Measurements from ENCODE around the gene NENF. TPM values are rescaled to one million over a fixed set of nuclear protein-coding genes. Genes with fewer than 3 reads are reported as not detected.

Gene NENF
- total RNA-seq, 2 experiments from 2014 or later: 41.5 to 42.1 TPM

DNA sequence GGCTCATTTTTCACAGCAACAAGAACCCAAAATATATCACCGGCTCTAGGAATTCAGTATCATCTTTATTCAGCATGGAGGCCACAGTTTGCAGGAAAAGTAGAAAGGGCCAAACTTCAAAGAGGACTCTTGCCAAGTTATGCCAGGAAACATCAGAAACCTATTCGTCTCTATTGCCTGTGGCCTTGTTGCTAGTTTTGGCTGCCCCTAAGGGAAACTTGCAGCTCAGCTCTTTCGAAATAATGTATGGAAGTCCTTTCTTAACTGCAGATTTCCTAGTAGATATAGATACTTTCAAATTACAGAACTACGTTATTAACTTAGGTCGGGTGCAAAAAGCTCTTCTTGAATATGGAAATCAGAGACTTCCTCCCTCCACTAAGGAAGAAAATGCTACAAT, 4.2 kb upstream of the NENF start:
- CTCF ChIA-PET: interaction anchor here (1.6 kb wide), 1 partner anchor 27 kb away, joined by 4 read pairs; no protein-coding TSS in a partner anchor
- POLR2A ChIA-PET: no interaction called here

DNA sequence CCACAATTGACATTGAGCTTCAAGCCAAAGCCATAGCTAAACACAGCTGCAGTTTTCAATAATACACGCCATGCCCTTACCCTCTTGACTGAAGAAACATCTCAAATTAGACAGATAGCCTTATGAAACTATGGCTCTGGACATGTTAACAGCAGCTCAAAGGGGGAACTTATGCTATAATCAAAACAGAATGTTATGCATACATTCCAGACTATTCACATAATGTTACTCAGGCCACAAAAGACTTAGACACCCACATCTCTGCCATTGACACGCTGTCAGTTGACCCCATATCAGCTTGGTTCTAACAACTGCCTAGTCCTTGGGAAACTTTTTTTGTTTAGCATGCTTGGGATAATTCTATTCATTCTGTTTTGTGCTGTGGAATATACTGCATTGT, 2.3 kb upstream of the NENF start:
- CTCF ChIA-PET: interaction anchor here (1.8 kb wide), 1 partner anchor 25 kb away, joined by 6 read pairs; no protein-coding TSS in a partner anchor
- POLR2A ChIA-PET: interaction anchor here (1.6 kb wide), 1 partner anchor 16 kb away, joined by 5 read pairs; the partner anchor contains the start of gene PACC1

DNA sequence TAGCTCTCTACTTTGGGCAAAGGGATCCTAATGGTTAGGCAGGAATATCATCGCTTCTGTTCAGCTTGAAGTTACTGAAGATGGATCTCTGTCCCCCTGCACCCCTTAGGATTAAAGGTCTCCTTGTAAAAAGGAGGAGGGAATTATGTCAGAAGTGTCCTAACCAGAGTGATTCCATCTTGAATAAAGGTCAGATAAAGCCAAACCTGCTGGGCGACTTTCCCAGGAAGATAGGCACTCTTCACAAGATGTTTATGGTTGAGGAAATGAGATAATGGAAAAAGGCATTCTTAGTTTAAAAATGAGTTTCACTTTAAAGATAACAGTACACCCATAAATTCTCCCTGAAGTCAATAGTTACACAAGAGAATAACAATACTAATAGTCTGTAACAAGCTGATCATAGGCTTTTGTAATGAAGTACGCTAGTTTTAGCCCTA, 1.7 kb upstream of the NENF start:
- ChIA-PET CTCF (interaction anchor here (1.8 kb wide), 1 partner anchor 25 kb away, joined by 6 read pairs; no protein-coding TSS in a partner anchor), POLR2A (no interaction called here)

DNA sequence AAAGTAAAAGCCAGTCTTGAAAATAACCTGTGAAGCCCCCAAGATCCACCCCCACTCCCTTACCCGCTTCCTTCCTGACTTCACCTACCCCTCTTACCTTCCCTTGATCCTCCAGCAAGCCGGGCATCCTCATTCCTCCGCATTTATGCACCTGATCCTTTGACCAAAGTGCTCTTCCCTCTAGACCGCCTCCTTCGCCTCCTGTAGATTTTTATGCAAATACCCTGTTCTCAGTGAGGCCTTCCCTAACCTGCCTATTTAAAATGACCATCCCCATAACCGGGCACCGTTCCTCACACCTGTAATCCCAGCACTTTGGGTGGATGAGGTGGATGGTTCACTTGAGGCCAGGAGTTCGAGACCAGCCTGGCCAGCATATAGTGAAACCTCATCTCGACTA, 1.1 kb upstream of the NENF start:
- ChIA-PET POLR2A (no interaction called here), CTCF (interaction anchor here (0.6 to 1.7 kb wide), 2 partner anchors 23 to 935 kb away, joined by 3 to 5 read pairs; no protein-coding TSS in a partner anchor)

DNA sequence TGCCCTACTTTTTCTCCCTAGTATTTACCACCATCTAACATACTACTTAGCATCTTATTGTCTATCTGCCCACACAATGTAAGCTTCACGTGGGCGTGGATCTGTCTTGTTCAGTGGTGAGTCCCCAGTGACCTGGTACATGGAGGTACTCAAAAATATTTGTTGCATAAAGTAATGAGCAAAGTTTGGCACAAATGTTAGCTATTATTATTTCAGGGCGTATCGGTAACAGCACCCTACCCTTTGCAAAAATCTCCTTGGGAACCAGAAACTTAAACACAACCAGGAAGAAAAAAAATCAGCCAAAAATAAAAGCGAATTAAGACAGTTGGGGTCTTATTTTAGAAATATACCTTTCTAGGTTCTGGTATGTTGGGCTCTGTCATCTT, 454 bp upstream of the NENF start:
- CTCF ChIA-PET: interaction anchor here (0.6 to 1.7 kb wide), 5 partner anchors 13 to 935 kb away, joined by 3 to 5 read pairs (median 3); no protein-coding TSS in a partner anchor
- POLR2A ChIA-PET: interaction anchor here (1.1 kb wide), 1 partner anchor 23 kb away, joined by 3 read pairs; no protein-coding TSS in a partner anchor

DNA sequence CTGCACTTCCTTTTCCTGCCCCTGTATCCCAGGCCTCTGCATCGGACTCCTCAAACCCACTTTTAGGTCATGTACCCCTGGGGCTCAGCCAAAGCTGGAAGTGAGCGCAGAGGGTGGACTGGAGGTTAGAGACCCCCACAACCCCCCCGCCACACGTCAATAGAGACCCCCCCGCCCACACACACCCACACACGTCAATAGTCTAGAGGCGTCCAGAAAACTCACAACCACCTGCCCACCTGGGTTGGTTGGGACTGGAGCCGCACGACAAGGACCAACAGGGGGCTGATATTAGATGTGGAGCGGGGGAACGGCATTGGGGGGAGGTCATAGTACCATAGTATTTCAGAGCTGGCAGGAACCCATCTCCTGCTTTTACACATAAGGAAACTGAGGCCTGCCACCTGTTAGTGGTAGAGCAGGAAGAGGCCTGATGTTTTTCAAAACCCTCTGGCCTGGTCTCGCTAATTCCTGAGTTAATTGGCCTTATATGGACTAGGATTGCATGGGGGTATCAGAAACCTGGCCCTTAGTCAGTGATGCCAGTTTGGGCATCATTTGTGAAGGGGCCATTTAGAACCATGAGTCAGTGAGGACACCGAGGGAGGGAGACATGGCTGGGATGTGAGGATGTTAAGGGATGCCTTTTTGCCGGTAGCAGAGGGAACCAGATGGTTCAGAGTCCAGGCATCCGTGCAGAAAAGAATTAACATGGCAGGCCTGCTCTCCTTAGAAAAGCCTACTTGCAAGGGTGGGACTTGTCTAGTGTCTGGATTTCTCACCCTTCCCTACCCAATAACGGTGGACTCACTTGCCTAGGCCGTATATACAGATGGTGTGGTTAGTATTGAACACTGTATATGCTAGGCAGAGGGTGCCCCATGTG, 1.1 kb downstream of the NENF start:
- CTCF ChIA-PET: interaction anchor here (1.7 kb wide), 1 partner anchor 21 kb away, joined by 5 read pairs; no protein-coding TSS in a partner anchor
- POLR2A ChIA-PET: interaction anchor here (0.7 to 1.1 kb wide), 3 partner anchors 19 to 175 kb away, joined by 3 read pairs; partner anchors contain the start of genes ATF3 and PACC1

DNA sequence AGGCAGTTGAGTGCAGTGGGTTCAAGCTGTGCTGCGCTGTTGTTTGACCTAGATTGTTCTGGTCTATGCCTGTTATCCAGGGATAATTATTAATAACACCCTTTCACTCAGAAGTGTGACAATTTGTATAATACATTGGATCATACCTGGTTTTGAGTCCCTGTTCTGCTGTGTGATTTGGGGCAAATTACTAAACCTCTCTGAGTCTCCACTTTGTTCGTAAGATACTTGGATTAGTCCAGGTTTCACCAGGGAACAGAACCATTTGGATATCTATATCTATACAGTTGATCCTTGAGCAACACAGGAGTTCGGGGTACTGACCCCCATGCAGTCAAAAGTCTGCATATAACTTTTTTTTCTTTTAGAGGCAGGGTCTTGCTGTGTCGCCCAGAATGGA, 2.3 kb downstream of the NENF start:
- ChIA-PET POLR2A (no interaction called here), CTCF (no interaction called here)

DNA sequence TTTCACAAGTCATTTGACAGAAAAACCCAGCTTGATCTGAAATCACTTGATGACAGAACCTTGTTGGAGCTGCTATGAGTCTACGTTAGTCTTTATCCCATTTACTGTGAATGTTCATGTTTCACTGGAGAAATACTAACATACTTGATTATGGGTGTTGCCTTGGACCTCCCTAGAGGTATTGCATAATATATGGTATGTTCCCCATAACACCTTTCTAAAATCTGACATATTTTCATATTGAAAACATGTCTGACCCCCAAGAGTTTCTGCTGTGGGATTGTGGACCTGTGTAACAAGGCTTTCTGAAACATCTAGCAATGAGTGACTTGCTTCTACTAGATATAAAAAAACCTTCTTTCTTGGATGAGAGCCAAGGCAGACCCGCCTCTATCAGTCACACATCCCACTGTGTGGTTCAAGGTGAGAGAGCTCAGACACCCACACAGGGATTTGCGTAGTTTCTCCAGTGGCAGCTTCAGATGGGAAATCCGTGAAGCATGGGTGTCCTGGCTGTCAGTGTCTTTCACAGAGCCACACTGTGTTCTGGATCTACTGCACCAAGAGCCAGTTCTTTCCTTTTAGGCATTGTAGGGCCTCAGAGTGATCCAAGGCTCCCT, 4.6 kb downstream of the NENF start:
- POLR2A ChIA-PET: no interaction called here
- CTCF ChIA-PET: no interaction called here

DNA sequence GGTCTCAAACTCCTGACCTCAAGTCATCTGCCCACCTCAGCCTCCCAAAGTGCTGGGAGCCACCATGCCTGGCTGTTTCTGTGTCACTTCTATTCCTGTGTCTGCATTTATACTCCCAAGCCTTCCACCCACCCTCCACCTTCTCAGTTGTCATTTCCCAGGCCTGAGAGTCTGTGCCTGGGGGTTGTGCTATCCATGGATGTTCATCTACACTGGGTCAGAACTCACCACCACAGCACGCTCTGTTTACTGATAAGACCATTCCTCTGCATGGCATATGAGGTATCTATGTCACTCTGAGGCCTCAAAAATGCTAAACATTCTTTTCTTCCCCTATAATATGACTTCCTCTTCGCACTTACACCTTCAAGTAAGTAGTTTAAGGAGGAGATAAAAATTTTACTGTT, 6.1 kb downstream of the NENF start:
- ChIA-PET CTCF (no interaction called here), POLR2A (no interaction called here)

DNA sequence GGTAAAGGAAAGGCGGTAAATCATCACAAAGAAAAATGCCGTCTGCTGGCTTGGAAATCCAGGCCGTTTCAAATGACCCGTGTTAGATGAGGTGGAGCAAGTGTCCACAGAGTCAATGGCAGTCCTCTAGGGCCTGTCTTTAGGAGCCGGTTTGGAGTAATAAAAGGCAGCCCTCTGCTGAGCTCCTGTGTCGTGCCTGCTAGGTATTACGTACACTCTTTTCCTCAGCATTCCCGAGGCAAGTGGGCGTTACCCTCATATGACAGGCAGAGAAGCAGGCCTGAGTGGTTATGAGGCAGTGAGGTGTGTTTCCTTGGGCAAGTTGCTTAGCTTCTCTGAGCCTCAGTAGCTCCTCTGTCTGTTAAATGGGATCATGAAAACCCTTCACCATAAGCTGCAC, 7.7 kb downstream of the NENF start:
- POLR2A ChIA-PET: no interaction called here
- CTCF ChIA-PET: interaction anchor here (0.7 to 1.6 kb wide), 3 partner anchors 15 to 72 kb away, joined by 3 to 9 read pairs (median 3); no protein-coding TSS in a partner anchor

DNA sequence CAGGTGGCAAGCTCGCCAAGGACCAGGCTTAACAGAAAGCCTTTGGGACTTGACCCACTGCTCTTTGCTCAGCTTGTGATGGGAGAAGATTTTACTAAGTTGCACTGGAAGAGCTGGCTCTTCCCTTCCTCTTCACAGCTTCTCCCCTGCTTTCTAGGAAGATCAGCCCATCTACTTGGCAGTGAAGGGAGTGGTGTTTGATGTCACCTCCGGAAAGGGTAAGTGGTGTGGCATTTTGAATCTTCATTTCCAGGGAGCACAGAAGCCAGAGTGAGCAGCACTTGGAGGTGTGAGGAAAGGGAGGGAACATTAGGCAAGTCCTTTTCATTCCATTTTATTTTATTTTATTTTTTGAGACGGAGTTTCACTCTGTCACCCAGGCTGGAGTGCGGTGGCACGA, 9.7 kb downstream of the NENF start:
- ChIA-PET POLR2A (no interaction called here), CTCF (interaction anchor here (0.6 kb wide), 1 partner anchor 12 kb away, joined by 4 read pairs; no protein-coding TSS in a partner anchor)

DNA sequence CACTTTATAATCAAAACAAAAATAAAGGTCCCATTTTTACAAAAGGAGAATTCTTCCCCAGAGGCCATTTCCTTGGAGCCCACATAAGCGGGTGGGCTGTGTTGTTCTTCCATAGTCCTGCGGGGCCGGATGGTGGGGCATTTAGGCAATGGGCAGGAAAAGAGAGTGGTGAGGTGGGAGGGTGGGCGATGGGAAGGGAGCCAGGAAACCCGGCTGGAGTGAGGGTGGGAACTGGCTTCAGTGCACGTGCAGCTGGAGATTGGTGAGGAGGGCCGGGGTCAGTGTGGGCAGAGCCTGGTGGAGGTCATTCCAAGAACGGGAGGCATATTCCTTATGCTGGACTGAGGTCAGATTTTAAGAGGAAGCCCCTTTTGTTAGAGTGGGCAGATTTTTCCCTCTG, 13.6 kb downstream of the NENF start:
- ChIA-PET CTCF (interaction anchor here (1.4 kb wide), 1 partner anchor 10 kb away, joined by 4 read pairs; no protein-coding TSS in a partner anchor), POLR2A (no interaction called here)

DNA sequence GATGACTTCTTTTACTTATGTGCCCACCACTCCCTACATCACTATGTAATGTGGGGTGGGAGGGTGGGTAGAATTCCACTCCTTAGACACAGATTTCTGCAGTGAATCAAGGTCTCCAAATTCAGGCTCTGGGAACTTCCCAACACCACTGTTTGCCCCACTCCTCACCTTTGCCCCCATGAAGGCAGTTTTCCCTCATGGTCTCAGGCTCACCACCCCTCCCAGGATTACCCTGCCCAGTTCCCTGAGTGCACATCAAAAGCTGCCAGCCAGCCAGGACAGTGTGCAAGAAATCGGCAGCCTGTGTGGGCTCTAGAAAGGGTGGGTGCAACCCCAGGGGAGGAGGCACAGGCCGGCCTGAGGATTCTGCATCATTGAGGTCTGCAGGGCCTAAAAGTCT, 14.8 kb downstream of the NENF start:
- POLR2A ChIA-PET: no interaction called here
- CTCF ChIA-PET: interaction anchor here (1.4 kb wide), 1 partner anchor 9 kb away, joined by 4 read pairs; no protein-coding TSS in a partner anchor

DNA sequence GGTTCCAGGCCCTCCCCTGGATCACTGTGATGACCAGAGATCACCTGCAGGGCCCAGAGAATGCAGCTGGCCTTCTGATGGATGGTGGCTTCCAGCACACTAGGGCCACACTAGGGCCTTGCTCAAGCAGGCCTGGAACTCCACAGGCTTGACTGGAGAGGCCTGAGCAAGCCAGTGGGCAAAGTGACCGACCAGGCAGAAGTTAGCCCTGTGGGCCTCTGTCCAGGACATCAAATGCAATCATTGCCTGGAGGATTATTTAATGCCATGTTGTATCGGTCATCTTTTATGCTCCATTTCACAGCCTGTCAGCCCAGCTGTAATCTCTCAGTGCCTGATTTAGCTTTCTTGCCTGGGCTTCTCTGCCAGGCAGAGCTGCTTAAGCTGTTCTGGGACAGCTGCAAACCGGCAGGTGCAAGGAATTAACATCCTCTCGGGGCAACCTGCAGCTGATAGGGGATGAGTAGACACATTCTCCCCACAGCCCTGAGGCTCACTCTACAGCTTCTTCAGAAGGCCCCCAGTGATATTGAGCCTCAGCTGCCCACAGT, 17.7 kb downstream of the NENF start:
- ChIA-PET CTCF (interaction anchor here (1.1 kb wide), 1 partner anchor 10 kb away, joined by 3 read pairs; no protein-coding TSS in a partner anchor), POLR2A (no interaction called here)

DNA sequence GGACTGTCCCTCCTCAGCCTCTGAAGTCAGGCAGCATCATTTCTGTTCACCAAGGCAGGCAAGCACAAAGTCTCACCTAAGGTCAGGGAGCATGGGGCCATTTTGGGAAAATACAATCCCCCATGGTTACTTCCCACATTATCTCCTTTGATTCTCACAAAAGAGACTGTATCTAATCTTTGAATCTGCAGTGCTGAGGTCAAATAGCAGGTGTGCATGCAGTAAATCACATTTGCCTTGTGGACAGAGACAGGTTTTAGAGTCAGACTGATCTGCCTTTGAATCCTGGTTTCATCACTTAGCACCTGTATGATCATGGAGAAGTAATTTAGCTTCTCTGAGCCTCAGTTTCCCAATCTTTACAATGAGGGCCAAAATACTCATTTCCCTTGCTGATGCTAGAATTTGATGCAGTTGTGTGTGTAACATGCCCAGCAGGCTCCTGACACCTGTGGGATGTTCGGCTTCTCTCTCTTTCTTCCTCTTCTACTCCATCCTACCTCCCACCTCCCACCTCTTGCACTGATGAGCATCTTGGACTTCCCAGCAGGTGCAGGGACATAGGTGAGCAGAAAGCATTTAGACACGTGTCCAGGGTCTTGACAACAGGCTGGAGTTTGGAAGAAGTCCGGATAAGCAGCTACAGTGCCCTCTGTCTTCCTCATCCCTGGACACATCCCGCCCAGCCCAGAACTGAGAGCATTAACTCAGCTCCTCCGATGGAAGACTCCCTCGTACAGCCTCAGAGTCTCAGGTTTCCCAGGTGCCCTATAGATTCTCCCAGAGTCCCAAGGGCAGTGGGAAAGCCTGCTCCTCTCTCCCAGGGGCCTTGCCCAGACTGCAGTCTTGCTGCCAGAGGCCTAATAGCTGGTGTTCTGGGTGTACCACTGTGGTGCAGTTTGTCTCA, 18.9 kb downstream of the NENF start:
- POLR2A ChIA-PET: no interaction called here
- CTCF ChIA-PET: interaction anchor here (1.1 kb wide), 1 partner anchor 8 kb away, joined by 3 read pairs; no protein-coding TSS in a partner anchor

DNA sequence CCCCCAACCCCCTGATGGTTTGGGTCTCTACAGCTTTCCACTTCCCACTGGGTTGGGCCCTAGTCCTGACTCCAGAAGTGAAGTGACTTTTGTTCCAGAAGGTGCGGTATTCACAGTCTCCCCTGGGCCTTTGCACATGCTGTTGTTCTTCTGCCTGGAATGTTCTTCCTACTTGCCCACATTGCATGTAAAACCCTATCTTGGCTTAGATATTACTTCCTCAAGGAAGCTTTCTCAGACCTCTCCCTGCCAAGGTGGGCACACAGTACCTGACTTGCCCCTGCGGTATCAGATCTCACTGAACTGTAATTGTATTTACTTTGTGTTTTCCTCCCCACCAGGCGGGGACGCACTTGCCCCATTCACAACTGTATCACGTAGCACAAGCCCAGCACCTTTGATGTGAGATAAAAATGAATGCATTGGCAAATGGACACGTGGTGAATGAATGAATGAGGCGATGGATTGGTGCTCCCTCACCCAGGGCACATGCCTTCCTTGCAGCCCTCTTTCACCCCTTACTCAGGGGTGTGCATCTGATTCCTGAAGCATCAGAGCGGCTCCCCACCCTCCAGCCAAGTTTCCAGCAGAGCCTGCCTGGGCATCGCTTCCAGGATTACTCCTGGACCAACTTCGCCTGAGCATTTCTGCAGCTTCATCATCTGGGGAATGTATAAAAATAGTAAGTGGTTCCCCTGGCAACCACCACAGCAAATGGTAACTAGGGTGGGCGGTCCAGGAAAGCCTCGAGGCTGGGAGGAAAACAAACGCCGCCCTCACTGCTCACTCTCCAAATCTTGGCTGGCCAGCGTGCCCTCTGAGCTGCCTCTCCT, 19.8 kb downstream of the NENF start:
- POLR2A ChIA-PET: no interaction called here
- CTCF ChIA-PET: no interaction called here

DNA sequence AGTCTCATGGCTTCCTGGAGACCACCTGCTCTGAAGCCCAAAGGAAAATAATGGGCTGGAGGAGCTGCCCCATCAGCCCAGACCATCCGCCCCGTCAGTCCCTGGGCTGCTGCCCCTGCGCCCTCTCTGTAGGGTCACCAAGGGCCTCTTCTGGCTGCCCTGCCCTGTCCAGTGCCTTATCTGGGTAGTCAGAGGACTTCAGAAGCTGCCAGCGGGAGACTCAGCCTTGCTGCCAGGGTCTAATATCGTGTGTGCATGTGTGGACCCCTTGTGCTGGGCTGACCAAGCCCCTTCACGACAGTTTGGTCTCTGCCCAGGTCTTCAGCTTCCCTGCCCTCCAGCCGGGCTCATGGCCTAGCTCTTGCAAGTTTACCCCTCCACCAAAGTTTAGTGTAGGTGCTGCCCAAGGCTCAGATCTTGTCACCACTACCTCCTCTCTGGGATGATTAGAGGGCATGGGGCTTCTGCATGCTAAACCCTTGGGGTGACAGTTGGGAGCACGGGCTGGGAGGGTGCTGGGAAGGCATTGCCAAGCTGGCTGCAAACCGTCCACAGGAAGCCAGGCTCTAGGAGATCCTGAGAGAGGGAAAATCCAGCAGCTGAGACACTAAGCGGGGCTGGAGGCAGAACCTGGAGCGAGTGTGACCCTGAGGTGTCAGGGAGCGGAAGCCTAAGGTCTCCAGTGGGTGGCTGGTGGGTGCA, 20.6 kb downstream of the NENF start:
- ChIA-PET POLR2A (no interaction called here), CTCF (interaction anchor here (0.6 to 0.7 kb wide), 2 partner anchors 81 to 86 kb away, joined by 3 read pairs; no protein-coding TSS in a partner anchor)

Measured in activated CD8-positive, alpha-beta memory T cell treated with anti-CD3 and anti-CD28 coated beads for 36 hours (primary cell).